H1 (cell line): ENCODE measurements around the gene SNRNP70. TPM values are rescaled to one million over a fixed set of nuclear protein-coding genes. Genes with fewer than 3 reads are reported as not detected.

Experiments used
- CTCF ChIA-PET: fragments of 300-600 bp; sonication (Branson Sonifier 250); formaldehyde crosslinking; loops from one replicate; lab custom pipeline; 2021; ENCODE audit not compliant: partially characterized antibody; lab: Charles Lee
- POLR2A ChIA-PET: fragments of 300-600 bp; sonication (Branson Sonifier 250); formaldehyde crosslinking; loops from one replicate; lab custom pipeline; 2021; ENCODE audit warnings: inconsistent platforms; ENCODE audit not compliant: partially characterized antibody; lab: Charles Lee
- DNase-seq, 2 experiments: peaks; one replicate each; pipeline versions ENCODE4 v3.0.0 to v3.0.0-alpha.2; 2010 to 2022; ENCODE audit warnings: low spot score in 2 of 2, low read depth in 1 of 2, mixed read lengths in 1 of 2
- FAIRE-seq: peaks from 2 replicates; lab custom pipeline; 2011; peaks lifted over from hg19 to GRCh38; lab: Jason Lieb, UNC
- H2AFZ ChIP-seq: 2 replicates; pipeline ENCODE4 v1.8.1; 2012; ENCODE audit warnings: low read length, inconsistent platforms
- H2AK5ac ChIP-seq: 2 replicates; pipeline ENCODE4 v1.6.1; 2013; ENCODE audit warnings: low read depth, low read length
- H2BK120ac ChIP-seq: replicated peaks from 2 replicates; pipeline ENCODE3; 2013; ENCODE audit warnings: low read depth, low read length, inconsistent platforms
- H2BK12ac ChIP-seq: 2 replicates; pipeline ENCODE4 v1.6.1; 2013; ENCODE audit warnings: low read depth, low read length
- H2BK15ac ChIP-seq: 2 replicates; pipeline ENCODE4 v1.6.1; 2013; ENCODE audit warnings: low read length
- H2BK20ac ChIP-seq: 2 replicates; pipeline ENCODE4 v1.6.1; 2013; ENCODE audit warnings: low read length
- H2BK5ac ChIP-seq: 2 replicates; pipeline ENCODE4 v1.6.1; 2013; ENCODE audit warnings: low read depth, low read length
- H3K14ac ChIP-seq: 2 replicates; pipeline ENCODE4 v1.6.1; 2013; ENCODE audit warnings: inconsistent platforms; ENCODE audit not compliant: insufficient read length
- H3K18ac ChIP-seq: 2 replicates; pipeline ENCODE4 v1.6.1; 2013; ENCODE audit warnings: low read length; ENCODE audit errors: extremely low read depth
- H3K23ac ChIP-seq: 2 replicates; pipeline ENCODE4 v1.6.1; 2013; ENCODE audit warnings: inconsistent platforms; ENCODE audit not compliant: insufficient read length
- H3K23me2 ChIP-seq: 2 replicates; pipeline ENCODE4 v1.6.1; 2013; ENCODE audit warnings: low read depth, low read length
- H3K27ac ChIP-seq: 2 replicates; pipeline ENCODE4 v1.6.1; 2011; ENCODE audit warnings: low read depth, low read length, inconsistent platforms
- H3K27me3 ChIP-seq, 4 experiments: replicated peaks in 1 of 4; 1 replicate in 1 of 4; 2 replicates in 3 of 4; pipeline versions ENCODE4 v1.6.1 to v1.8.1; 2011 to 2013; ENCODE audit warnings: low read length in 3 of 4, mild to moderate bottlenecking in 3 of 4, inconsistent platforms in 2 of 4, mixed read lengths in 2 of 4, moderate library complexity in 1 of 4; ENCODE audit not compliant: control insufficient read depth in 3 of 4, insufficient read depth in 3 of 4; ENCODE audit errors: extremely low read depth in 1 of 4
- H3K36me3 ChIP-seq, 4 experiments: 2 replicates each; pipeline versions ENCODE4 v1.6.1 to v1.8.1; 2011 to 2013; ENCODE audit warnings: mild to moderate bottlenecking in 4 of 4, low read length in 3 of 4, moderate library complexity in 2 of 4, control low read depth in 1 of 4, inconsistent platforms in 1 of 4; ENCODE audit not compliant: insufficient read depth in 4 of 4, control insufficient read depth in 2 of 4
- H3K4ac ChIP-seq: replicated peaks from 2 replicates; pipeline ENCODE3; 2013; ENCODE audit warnings: low read length, low read depth, mixed read lengths, inconsistent platforms; ENCODE audit not compliant: insufficient read length
- H3K4me1 ChIP-seq, 4 experiments: replicated peaks in 1 of 4; 1 replicate in 1 of 4; 2 replicates in 3 of 4; pipeline versions ENCODE4 v1.6.1 to v1.8.1; 2011 to 2013; ENCODE audit warnings: low read length in 3 of 4, inconsistent platforms in 2 of 4, mixed read lengths in 1 of 4; ENCODE audit not compliant: insufficient read depth in 4 of 4, control insufficient read depth in 3 of 4
- H3K4me2 ChIP-seq, 2 experiments: 2 replicates each; pipeline versions ENCODE4 v1.6.1 to v1.8.1; 2011 to 2013; ENCODE audit warnings: low read depth in 2 of 2, low read length in 2 of 2, control low read depth in 1 of 2, inconsistent platforms in 1 of 2, mild to moderate bottlenecking in 1 of 2; ENCODE audit not compliant: insufficient read depth in 1 of 2
- H3K4me3 ChIP-seq, 4 experiments: fragments of 200-600, 300-600 bp in 1 of 4; sonication (generic), shearing (Covaris generic), sonication (Bioruptor Twin) in 1 of 4; 2 replicates each; pipeline versions ENCODE4 v1.5.1 to v1.8.1; 2011 to 2016; ENCODE audit warnings: low read length in 4 of 4, low read depth in 3 of 4, control low read depth in 2 of 4, inconsistent platforms in 2 of 4, mild to moderate bottlenecking in 2 of 4, mixed read lengths in 1 of 4, moderate library complexity in 1 of 4; ENCODE audit not compliant: insufficient read depth in 2 of 4; ENCODE audit errors: extremely low read depth in 1 of 4
- H3K56ac ChIP-seq: replicated peaks from 2 replicates; pipeline ENCODE3; 2013; ENCODE audit warnings: low read depth, mild to moderate bottlenecking, mixed read lengths, low read length, inconsistent platforms; ENCODE audit not compliant: insufficient read length
- H3K79me1 ChIP-seq: 2 replicates; pipeline ENCODE4 v1.6.1; 2013; ENCODE audit warnings: low read depth, low read length, control low read depth
- H3K79me2 ChIP-seq, 2 experiments: 2 replicates each; pipeline versions ENCODE4 v1.6.1 to v1.8.1; 2012 to 2013; ENCODE audit warnings: low read length in 2 of 2, mild to moderate bottlenecking in 2 of 2, inconsistent platforms in 1 of 2; ENCODE audit not compliant: insufficient read depth in 2 of 2, control insufficient read depth in 1 of 2
- H3K9ac ChIP-seq, 4 experiments: replicated peaks in 1 of 4; 1 replicate in 1 of 4; 2 replicates in 3 of 4; pipeline versions ENCODE4 v1.6.1 to v1.8.1; 2011 to 2013; ENCODE audit warnings: low read depth in 3 of 4, low read length in 3 of 4, control low read depth in 2 of 4, mild to moderate bottlenecking in 2 of 4, moderate library complexity in 2 of 4, inconsistent platforms in 1 of 4; ENCODE audit errors: extremely low read depth in 1 of 4
- H3K9me3 ChIP-seq, 2 experiments: 2 replicates each; pipeline versions ENCODE4 v1.6.1 to v1.8.1; 2012 to 2013; ENCODE audit warnings: mild to moderate bottlenecking in 2 of 2, moderate library complexity in 2 of 2, control low read depth in 1 of 2, inconsistent platforms in 1 of 2, low read depth in 1 of 2, low read length in 1 of 2, mixed read lengths in 1 of 2; ENCODE audit not compliant: insufficient read depth in 2 of 2
- H4K20me1 ChIP-seq, 2 experiments: replicated peaks in 1 of 2; 2 replicates each; pipeline versions ENCODE3 to v1.8.1; 2011 to 2013; ENCODE audit warnings: inconsistent platforms in 2 of 2, low read length in 2 of 2, mild to moderate bottlenecking in 1 of 2; ENCODE audit not compliant: insufficient read depth in 2 of 2, control insufficient read depth in 1 of 2
- H4K5ac ChIP-seq: 2 replicates; pipeline ENCODE4 v1.6.1; 2013; ENCODE audit warnings: low read length, low read depth, mixed read lengths, inconsistent platforms; ENCODE audit not compliant: insufficient read length
- H4K8ac ChIP-seq: 2 replicates; pipeline ENCODE4 v1.8.0; 2013; ENCODE audit warnings: mild to moderate bottlenecking, moderate library complexity, low read length, inconsistent platforms; ENCODE audit not compliant: insufficient read depth; ENCODE audit errors: extremely low read depth
- H4K91ac ChIP-seq: replicated peaks from 2 replicates; pipeline ENCODE3; 2013; ENCODE audit warnings: low read length, mixed read lengths, inconsistent platforms; ENCODE audit not compliant: insufficient read length
- BACH1 ChIP-seq: IDR thresholded peaks from 2 replicates; pipeline ENCODE4 v1.6.1; 2012; ENCODE audit warnings: low read length, improper control_type of control experiment
- CBX8 ChIP-seq: fragments of 300-800, 300-1000 bp; sonication (generic); IDR thresholded peaks from 2 replicates; pipeline ENCODE4 v1.7.1; 2016; ENCODE audit warnings: low read depth, low read length, borderline replicate concordance
- CTCF ChIP-seq, 3 experiments: IDR thresholded peaks; 1 replicate in 2 of 3; 2 replicates in 1 of 3; pipeline versions ENCODE4 v1.5.1 to v1.6.1; 2011; ENCODE audit warnings: low read length in 3 of 3, mild to moderate bottlenecking in 3 of 3, inconsistent platforms in 2 of 3, low read depth in 1 of 3, moderate library complexity in 1 of 3; ENCODE audit not compliant: insufficient read depth in 1 of 3; ENCODE audit errors: control extremely low read depth in 1 of 3
- JUN ChIP-seq: IDR thresholded peaks from 2 replicates; pipeline ENCODE4 v1.6.1; 2011; ENCODE audit warnings: low read depth, mild to moderate bottlenecking, improper control_type of control experiment, low read length
- WGBS, 2 experiments: shearing (Covaris generic) in 1 of 2; methylation state at CpG; one replicate each; pipeline versions ENCODE4 v1.1.6 to v1.1.7; 2013 to 2015; ENCODE audit warnings: low lambda C conversion rate in 2 of 2, mixed read lengths in 2 of 2, inconsistent platforms in 1 of 2, low coverage in 1 of 2, missing lambda C conversion rate in 1 of 2; ENCODE audit not compliant: insufficient replicate concordance in 2 of 2, insufficient coverage in 1 of 2, insufficient read length in 1 of 2; ENCODE audit errors: extremely low coverage in 1 of 2, missing lambda C conversion rate in 1 of 2; 5-methylcytosine and 5-hydroxymethylcytosine counted together
- long read RNA-seq, 2 experiments: library from RNA in 1 of 2; library from capped mRNA in 1 of 2; stranded (forward); transcript quantifications; one replicate each; pipeline ENCODE4 v2.0.0, GENCODE V29; 2021; ENCODE audit warnings: inconsistent platforms in 1 of 2
- polyA minus RNA-seq, 3 experiments: library from RNA; depleted of rRNA, polyadenylated mRNA; stranded (reverse); fragments of >200 nt; gene quantifications; 1 replicate in 2 of 3; 2 replicates in 1 of 3; pipeline ENCODE4 v1.2.3, GENCODE V29; 2011
- polyA plus RNA-seq, 7 experiments: library from polyadenylated mRNA; depleted of rRNA in 3 of 7; stranded (reverse) in 5 of 7; unstranded in 2 of 7; fragments of >200 nt in 5 of 7; fragments of 200-250 nt in 2 of 7; gene quantifications; 1 replicate in 5 of 7; 2 replicates in 1 of 7; 4 replicates in 1 of 7; pipeline versions ENCODE4 v1.2.1 to v1.2.3, GENCODE V29; 2011 to 2013; ENCODE audit warnings: missing spikeins in 2 of 7, mixed read lengths in 2 of 7
- total RNA-seq: library from RNA; stranded (reverse); fragmentation: NEBNext Ultra II Directional; extraction: Animal tissue kit (Norgen Biotek cat#: 25700); gene quantifications from 2 replicates; pipeline ENCODE4 v1.2.1, GENCODE V29; 2021
- TF ChIP-seq, protein P1 (sequence below): IDR thresholded peaks from 2 replicates; pipeline ENCODE4 v1.6.1; 2012; ENCODE audit warnings: inconsistent platforms

Gene SNRNP70
- total RNA-seq (231 and 244 TPM in 2 replicates), polyA plus RNA-seq (2011; rRNA removed) (235 and 515 TPM in 2 replicates), polyA minus RNA-seq (2011; rRNA and poly(A)+ RNA removed) (75.3 and 90.3 TPM in 2 replicates)
- polyA plus RNA-seq (2011; cell fraction: cytosol; rRNA removed): 297 TPM
- polyA plus RNA-seq (2011; cell fraction: nucleus; rRNA removed): 997 TPM
- polyA plus RNA-seq (2012, experiment 1 of 2): 258 to 390 TPM (median 349 TPM) in 4 replicates
- 223 TPM for polyA plus RNA-seq (2012, experiment 2 of 2)
- 289 TPM for polyA plus RNA-seq (2013, experiment 1 of 2)
- 270 TPM for polyA plus RNA-seq (2013, experiment 2 of 2)
- 102 TPM for polyA minus RNA-seq (2011; cell fraction: cytosol; rRNA and poly(A)+ RNA removed)
- 140 TPM for polyA minus RNA-seq (2011; cell fraction: nucleus; rRNA and poly(A)+ RNA removed)
- long read RNA-seq, experiment 1, transcript SNRNP70-206 (10 exons, 1,574 nt): major isoform, 5 of 38 reads
- long read RNA-seq, experiment 1, partial matches to known transcripts: 32 of 38 reads
- long read RNA-seq, experiment 1, other reads (novel, unspliced or antisense): 1 of 38 reads
- long read RNA-seq, experiment 2, partial matches to known transcripts: 2 of 2 reads
- long read RNA-seq, experiment 2, other reads (novel, unspliced or antisense): 0 of 2 reads

GRCh38 chr19:49085020-49085867 is at the start of gene SNRNP70:
Gene SNRNP70 (plus strand): TSS chr19:49085451. CDS start chr19:49086415, 964 bp downstream.
- H3K4ac ChIP-seq: peak within 1 kb of the TSS; percentile 87
- H4K8ac ChIP-seq: peak within 1 kb of the TSS; percentile 96
- H3K56ac ChIP-seq: peak within 1 kb of the TSS; percentile 94
- H3K18ac ChIP-seq: peak within 1 kb of the TSS; percentile 99
- H3K4me3 ChIP-seq: peak within 1 kb of the TSS; percentile 84 to 97 (median 90)
- H4K91ac ChIP-seq: peak within 1 kb of the TSS; percentile 69
- peak within 1 kb of the TSS; percentile 98 for H4K5ac ChIP-seq
- CTCF ChIA-PET: no interaction called here
- H2BK12ac ChIP-seq: peak within 1 kb of the TSS; percentile 68; the same call in 1 of the 2 replicates
- H3K79me1 ChIP-seq: peaks cover 9% of the 10 kb centered on the region
- DNase-seq (peak; percentile 98 to 99), FAIRE-seq (no peak)
- POLR2A ChIA-PET: interaction anchor here (1.0 to 2.5 kb wide), 4 partner anchors 10 to 64 kb away, joined by 4 to 10 read pairs (median 6); no protein-coding TSS in a partner anchor
- peaks cover 33 to 42% of the 10 kb centered on the region in 2 experiments for H3K79me2 ChIP-seq
- H3K23ac ChIP-seq: no peak within 1 kb of the TSS
- no peaks in the 10 kb centered on the region for H3K9me3 ChIP-seq
- no peak within 1 kb of the TSS for H2BK20ac ChIP-seq
- peaks cover 4 to 6% (median 5%) of the 10 kb centered on the region in 4 experiments for H3K4me1 ChIP-seq
- H2BK120ac ChIP-seq: no peak within 1 kb of the TSS
- H3K27me3 ChIP-seq: peaks cover 0 to 3% (median 0%) of the 10 kb centered on the region in 4 experiments; a peak in 1 of 7 replicates
- peaks cover 10 to 35% (median 13%) of the 10 kb centered on the region in 4 experiments for H3K36me3 ChIP-seq
- peaks cover 21% of the 10 kb centered on the region in 2 experiments for H4K20me1 ChIP-seq
- peak within 1 kb of the TSS; percentile 86 for H2AFZ ChIP-seq
- no peak within 1 kb of the TSS for H2AK5ac ChIP-seq
- 1% methylated on average over 82 of the region's 89 CpGs; no CpG with 5 or more reads in 1 of the 2 experiments for WGBS, 2 experiments
- peak within 1 kb of the TSS; percentile 82 to 88 for H3K4me2 ChIP-seq
- peak within 1 kb of the TSS; percentile 94 for H3K27ac ChIP-seq
- H3K9ac ChIP-seq: peak within 1 kb of the TSS; percentile 91 to 98 (median 96)
- peak within 1 kb of the TSS; percentile 88 for H2BK5ac ChIP-seq
- no peak within 1 kb of the TSS for H2BK15ac ChIP-seq
- H3K14ac ChIP-seq: no peak within 1 kb of the TSS
- peaks cover 14% of the 10 kb centered on the region; the same call in 1 of the 2 replicates for H3K23me2 ChIP-seq
- TF ChIP-seq CTCF (IDR thresholded peaks at IDR 0.05; ENCODE audit: control extremely low read depth in 1 of 3, insufficient read depth in 1 of 3, low read depth in 1 of 3, low read length in 3 of 3): 0 out of 4 replicates have a peak, but pooled peaks of 1 of the 3 experiments have one; percentile 3
- TF ChIP-seq, protein P1, sequence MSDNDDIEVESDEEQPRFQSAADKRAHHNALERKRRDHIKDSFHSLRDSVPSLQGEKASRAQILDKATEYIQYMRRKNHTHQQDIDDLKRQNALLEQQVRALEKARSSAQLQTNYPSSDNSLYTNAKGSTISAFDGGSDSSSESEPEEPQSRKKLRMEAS: peak; percentile 52
- TF ChIP-seq JUN: no peak
- TF ChIP-seq BACH1: 0 out of 2 replicates have a peak, but pooled peaks have one; percentile 14
- no peak for TF ChIP-seq CBX8
